Keratinocyte (primary cell): Measurements from ENCODE around the gene FJX1.

Experiments used
- EZH2 ChIP-seq: IDR thresholded peaks from one replicate; pipeline ENCODE4 v1.6.1; 2012; ENCODE audit warnings: inconsistent platforms, mild to moderate bottlenecking, low read length, moderate library complexity
- TF ChIP-seq, protein P1 (sequence below), 3 experiments: IDR thresholded peaks in 1 of 3; conservative IDR thresholded peaks in 1 of 3; optimal IDR thresholded peaks in 1 of 3; 2 replicates in 2 of 3; 3 replicates in 1 of 3; pipeline versions ENCODE3 to v1.5.1; 2011; ENCODE audit warnings: low read length in 3 of 3, mild to moderate bottlenecking in 3 of 3, moderate library complexity in 2 of 3, control low read depth in 1 of 3, inconsistent platforms in 1 of 3; ENCODE audit not compliant: insufficient read depth in 2 of 3; ENCODE audit errors: extremely low read depth in 1 of 3

DNA sequence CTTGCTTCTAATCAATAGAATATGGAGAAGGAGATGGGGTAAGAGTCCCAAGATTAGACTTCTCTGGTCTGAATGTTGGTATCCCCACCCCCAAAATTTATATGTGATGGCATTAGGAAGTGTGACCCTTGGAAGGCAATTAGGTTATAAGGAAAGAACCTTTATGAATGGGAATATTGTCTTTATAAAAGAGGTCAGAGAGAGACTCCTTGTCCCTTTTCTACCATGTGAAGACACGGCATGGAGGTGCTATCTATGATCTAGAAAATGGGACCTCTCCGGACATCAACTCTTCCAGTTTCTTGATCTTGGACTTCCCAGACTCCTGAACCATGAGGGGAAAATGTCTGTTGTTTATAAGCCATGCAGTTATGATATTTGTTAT lies 37.9 kb upstream of the FJX1 start:
- TF ChIP-seq, protein P1, sequence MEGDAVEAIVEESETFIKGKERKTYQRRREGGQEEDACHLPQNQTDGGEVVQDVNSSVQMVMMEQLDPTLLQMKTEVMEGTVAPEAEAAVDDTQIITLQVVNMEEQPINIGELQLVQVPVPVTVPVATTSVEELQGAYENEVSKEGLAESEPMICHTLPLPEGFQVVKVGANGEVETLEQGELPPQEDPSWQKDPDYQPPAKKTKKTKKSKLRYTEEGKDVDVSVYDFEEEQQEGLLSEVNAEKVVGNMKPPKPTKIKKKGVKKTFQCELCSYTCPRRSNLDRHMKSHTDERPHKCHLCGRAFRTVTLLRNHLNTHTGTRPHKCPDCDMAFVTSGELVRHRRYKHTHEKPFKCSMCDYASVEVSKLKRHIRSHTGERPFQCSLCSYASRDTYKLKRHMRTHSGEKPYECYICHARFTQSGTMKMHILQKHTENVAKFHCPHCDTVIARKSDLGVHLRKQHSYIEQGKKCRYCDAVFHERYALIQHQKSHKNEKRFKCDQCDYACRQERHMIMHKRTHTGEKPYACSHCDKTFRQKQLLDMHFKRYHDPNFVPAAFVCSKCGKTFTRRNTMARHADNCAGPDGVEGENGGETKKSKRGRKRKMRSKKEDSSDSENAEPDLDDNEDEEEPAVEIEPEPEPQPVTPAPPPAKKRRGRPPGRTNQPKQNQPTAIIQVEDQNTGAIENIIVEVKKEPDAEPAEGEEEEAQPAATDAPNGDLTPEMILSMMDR (optimal IDR thresholded peaks at IDR 0.05 in 1 of 3, IDR thresholded peaks at IDR 0.05 in 1 of 3, conservative IDR thresholded peaks at IDR 0.05 in 1 of 3; ENCODE audit: extremely low read depth in 1 of 3, insufficient read depth in 2 of 3, low read length in 3 of 3): no peak
- TF ChIP-seq EZH2: no peak
